ENCODE results near the gene PYGL. TPM values are rescaled to one million over a fixed set of nuclear protein-coding genes. Genes with fewer than 3 reads are reported as not detected.
A peak's percentile ranks its signal among the peaks of the same experiment; 100 is the strongest.

PYGL gene
- total and polyA plus RNA-seq, 2 experiments from 2014 or later, result 57.6 to 93.8 TPM

DNA sequence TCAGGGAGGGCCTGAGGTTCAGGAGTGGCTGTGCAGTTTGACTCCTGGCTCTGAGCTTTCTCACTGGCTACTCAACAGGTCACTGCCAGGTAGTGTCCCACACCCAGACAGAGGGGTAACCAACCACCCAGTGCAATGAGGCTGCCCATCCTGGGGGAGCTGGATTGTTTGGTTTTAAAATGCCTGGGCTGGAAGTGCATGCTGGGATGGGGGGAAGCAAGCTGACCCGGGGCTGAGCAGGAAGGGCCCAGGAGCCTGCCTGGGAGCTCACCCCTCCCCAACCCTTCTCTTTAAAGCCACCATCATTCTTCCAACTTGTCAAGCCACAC, 85.0 kb downstream of the PYGL start (continued):
- no peak for TF ChIP-seq STAT1 (IDR thresholded peaks at IDR 0.05; ENCODE audit: unreplicated experiment)
- TF ChIP-seq NANOG (IDR thresholded peaks at IDR 0.05; ENCODE audit: borderline replicate concordance), result no peak
- TF ChIP-seq, protein P1, sequence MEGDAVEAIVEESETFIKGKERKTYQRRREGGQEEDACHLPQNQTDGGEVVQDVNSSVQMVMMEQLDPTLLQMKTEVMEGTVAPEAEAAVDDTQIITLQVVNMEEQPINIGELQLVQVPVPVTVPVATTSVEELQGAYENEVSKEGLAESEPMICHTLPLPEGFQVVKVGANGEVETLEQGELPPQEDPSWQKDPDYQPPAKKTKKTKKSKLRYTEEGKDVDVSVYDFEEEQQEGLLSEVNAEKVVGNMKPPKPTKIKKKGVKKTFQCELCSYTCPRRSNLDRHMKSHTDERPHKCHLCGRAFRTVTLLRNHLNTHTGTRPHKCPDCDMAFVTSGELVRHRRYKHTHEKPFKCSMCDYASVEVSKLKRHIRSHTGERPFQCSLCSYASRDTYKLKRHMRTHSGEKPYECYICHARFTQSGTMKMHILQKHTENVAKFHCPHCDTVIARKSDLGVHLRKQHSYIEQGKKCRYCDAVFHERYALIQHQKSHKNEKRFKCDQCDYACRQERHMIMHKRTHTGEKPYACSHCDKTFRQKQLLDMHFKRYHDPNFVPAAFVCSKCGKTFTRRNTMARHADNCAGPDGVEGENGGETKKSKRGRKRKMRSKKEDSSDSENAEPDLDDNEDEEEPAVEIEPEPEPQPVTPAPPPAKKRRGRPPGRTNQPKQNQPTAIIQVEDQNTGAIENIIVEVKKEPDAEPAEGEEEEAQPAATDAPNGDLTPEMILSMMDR (conservative IDR thresholded peaks at IDR 0.05; ENCODE audit: low read depth in 2 of 2), result no peak
- no peak for TF ChIP-seq ETS1 (IDR thresholded peaks at IDR 0.05)

GRCh38 chr14:50856660-50857059, 87.6 kb downstream of the PYGL start:
- Histone ChIP-seq H3K4me2 (no peak overlapping the region), H3K27ac (ENCODE audit: low read depth) (no peak overlapping the region), H3K4me1 (ENCODE audit: insufficient read depth) (peaks cover 7% of the 10 kb centered on the region), H4K20me1 (replicated peaks; ENCODE audit: insufficient read depth) (no peaks in the 10 kb centered on the region), H2AFZ (peak overlapping the region; percentile 18; the same call in 1 of the 2 replicates), H3F3A (replicated peaks; ENCODE audit: low read depth) (no peaks in the 10 kb centered on the region), H3K79me2 (replicated peaks; ENCODE audit: insufficient read depth) (no peaks in the 10 kb centered on the region), H3K4me3 (no peak overlapping the region), H3K9me2 (ENCODE audit: insufficient read depth) (no peaks in the 10 kb centered on the region), H3K36me3 (ENCODE audit: insufficient read depth) (no peaks in the 10 kb centered on the region), H3K27me3 (ENCODE audit: insufficient read depth) (no peaks in the 10 kb centered on the region)
- Mint-ChIP-seq H3K4me1 (peaks cover 24% of the 10 kb centered on the region), H3K36me3 (ENCODE audit: low read depth) (no peaks in the 10 kb centered on the region; the same call in 2 of the 3 replicates), H3K27ac (no peak overlapping the region), H3K4me3 (no peak overlapping the region), H3K27me3 (ENCODE audit: insufficient read depth, low read depth, poor library complexity) (peaks cover 4% of the 10 kb centered on the region), H3K9me3 (no peaks in the 10 kb centered on the region)
- no peak for TF ChIP-seq JUNB (IDR thresholded peaks at IDR 0.05; ENCODE audit: unreplicated experiment)
- TF ChIP-seq NANOG (IDR thresholded peaks at IDR 0.05; ENCODE audit: borderline replicate concordance), result no peak
- no peak for ATAC-seq
- DNase-seq (ENCODE audit: low spot score), result no peak

GRCh38 chr14:50855558-50855957, 88.7 kb downstream of the PYGL start:
- Mint-ChIP-seq H3K36me3 (ENCODE audit: low read depth) (no peaks in the 10 kb centered on the region; the same call in 2 of the 3 replicates), H3K4me3 (no peak overlapping the region), H3K9me3 (no peaks in the 10 kb centered on the region), H3K27ac (no peak overlapping the region; the same call in 1 of the 2 replicates), H3K27me3 (ENCODE audit: insufficient read depth, low read depth, poor library complexity) (peaks cover 4% of the 10 kb centered on the region), H3K4me1 (peaks cover 15% of the 10 kb centered on the region)
- H3K4me1 ChIP-seq (ENCODE audit: insufficient read depth), result no peaks in the 10 kb centered on the region; the same call in 1 of the 2 replicates
- peak overlapping the region; percentile 7; the same call in 1 of the 2 replicates for H2AFZ ChIP-seq
- H3K4me2 ChIP-seq, result no peak overlapping the region
- no peak for ATAC-seq
- peak; percentile 44 for DNase-seq (ENCODE audit: low spot score)
- H3K4me3 ChIP-seq, result no peak overlapping the region
- H3K36me3 ChIP-seq (ENCODE audit: insufficient read depth), result no peaks in the 10 kb centered on the region
- no peaks in the 10 kb centered on the region for H3K27me3 ChIP-seq (ENCODE audit: insufficient read depth)
- no peaks in the 10 kb centered on the region for H3F3A ChIP-seq (replicated peaks; ENCODE audit: low read depth)
- no peaks in the 10 kb centered on the region for H3K9me2 ChIP-seq (ENCODE audit: insufficient read depth)
- no peaks in the 10 kb centered on the region for H3K79me2 ChIP-seq (replicated peaks; ENCODE audit: insufficient read depth)
- TF ChIP-seq, protein P1 (conservative IDR thresholded peaks at IDR 0.05; ENCODE audit: low read depth in 2 of 2), result peak; percentile 9 to 31; a peak in 1 of 4 replicates
- TF ChIP-seq STAT1 (IDR thresholded peaks at IDR 0.05; ENCODE audit: unreplicated experiment), result no peak
- H4K20me1 ChIP-seq (replicated peaks; ENCODE audit: insufficient read depth), result no peaks in the 10 kb centered on the region
- no peak overlapping the region for H3K27ac ChIP-seq (ENCODE audit: low read depth)

Other genes starting within 250 kb of the PYGL start
- 12.9 and 17.4 TPM in 2 replicates for gene NIN, start 113.3 kb downstream of the PYGL start, total RNA-seq (2014; rRNA removed; shearing (Covaris generic))
- gene NIN, start 113.3 kb downstream of the PYGL start, polyA plus RNA-seq (2016; fragmentation: Nextera tagmentation; extraction: Ambion mirVana), result 6.2 and 7.4 TPM in 2 replicates
- gene ABHD12B, start 72.4 kb downstream of the PYGL start, total RNA-seq (2014; rRNA removed; shearing (Covaris generic)), result 9.0 and 13.4 TPM in 2 replicates
- 52.8 and 56.9 TPM in 2 replicates for gene ABHD12B, start 72.4 kb downstream of the PYGL start, polyA plus RNA-seq (2016; fragmentation: Nextera tagmentation; extraction: Ambion mirVana)
- 6.2 and 8.4 TPM in 2 replicates for gene TRIM9, start 150.6 kb upstream of the PYGL start, total RNA-seq (2014; rRNA removed; shearing (Covaris generic))
- 3.7 and 4.4 TPM in 2 replicates for gene TRIM9, start 150.6 kb upstream of the PYGL start, polyA plus RNA-seq (2016; fragmentation: Nextera tagmentation; extraction: Ambion mirVana)

Data from GM23338 (cell line).